HEK293 (cell line): ENCODE results near the gene ZNHIT2.

Experiments
- EGR2 ChIP-seq: fragments of 450-650 bp; formaldehyde crosslinking; IDR thresholded peaks from 2 replicates; pipeline ENCODE4 v1.5.1; 2016; ENCODE audit warnings: low read depth, missing biosample characterization, missing genetic modification characterization
- GLI4 ChIP-seq: fragments of 450-650 bp; formaldehyde crosslinking; IDR thresholded peaks from 2 replicates; pipeline ENCODE4 v1.5.1; 2016; ENCODE audit warnings: missing biosample characterization, missing genetic modification characterization
- GLIS1 ChIP-seq: fragments of 450-650 bp; formaldehyde crosslinking; IDR thresholded peaks from 2 replicates; pipeline ENCODE4 v1.5.1; 2016; ENCODE audit warnings: missing biosample characterization, missing genetic modification characterization
- KLF10 ChIP-seq: fragments of 450-650 bp; IDR thresholded peaks from 2 replicates; pipeline ENCODE4 v1.5.1; 2018; ENCODE audit warnings: missing biosample characterization, mild to moderate bottlenecking, missing genetic modification characterization
- KLF16 ChIP-seq: fragments of 450-650 bp; formaldehyde crosslinking; IDR thresholded peaks from 2 replicates; pipeline ENCODE4 v1.5.1; 2017; ENCODE audit warnings: missing biosample characterization, missing genetic modification characterization
- TRIM28 ChIP-seq: IDR thresholded peaks from 2 replicates; pipeline ENCODE4 v1.6.1; 2011; ENCODE audit warnings: low read length, control low read depth, borderline replicate concordance
- YY2 ChIP-seq: fragments of 450-650 bp; formaldehyde crosslinking; IDR thresholded peaks from 2 replicates; pipeline ENCODE4 v1.5.1; 2016; ENCODE audit warnings: missing biosample characterization, missing genetic modification characterization
- ZBTB7A ChIP-seq: fragments of 450-650 bp; formaldehyde crosslinking; IDR thresholded peaks from 2 replicates; pipeline ENCODE4 v1.5.1; 2016; ENCODE audit warnings: low read depth, missing biosample characterization, missing genetic modification characterization
- ZBTB8A ChIP-seq: fragments of 450-650 bp; formaldehyde crosslinking; IDR thresholded peaks from 2 replicates; pipeline ENCODE4 v1.5.1; 2016; ENCODE audit warnings: missing biosample characterization, missing genetic modification characterization
- ZFP41 ChIP-seq: fragments of 450-650 bp; formaldehyde crosslinking; IDR thresholded peaks from 2 replicates; pipeline ENCODE4 v1.5.1; 2016; ENCODE audit warnings: missing biosample characterization, missing genetic modification characterization, borderline replicate concordance
- ZNF10 ChIP-seq: fragments of 450-650 bp; formaldehyde crosslinking; IDR thresholded peaks from 2 replicates; pipeline ENCODE4 v1.5.1; 2017; ENCODE audit warnings: missing biosample characterization, missing genetic modification characterization
- ZNF175 ChIP-seq: fragments of 450-650 bp; formaldehyde crosslinking; IDR thresholded peaks from 2 replicates; pipeline ENCODE4 v1.5.1; 2016; ENCODE audit warnings: missing biosample characterization, missing genetic modification characterization
- ZNF184 ChIP-seq: fragments of 450-650 bp; IDR thresholded peaks from 2 replicates; pipeline ENCODE4 v1.5.1; 2018; ENCODE audit warnings: missing biosample characterization, mild to moderate bottlenecking, missing genetic modification characterization
- ZNF221 ChIP-seq: fragments of 450-650 bp; formaldehyde crosslinking; IDR thresholded peaks from 2 replicates; pipeline ENCODE4 v1.5.1; 2017; ENCODE audit warnings: missing biosample characterization, missing genetic modification characterization, borderline replicate concordance
- ZNF223 ChIP-seq: fragments of 450-650 bp; formaldehyde crosslinking; IDR thresholded peaks from 2 replicates; pipeline ENCODE4 v1.5.1; 2016; ENCODE audit warnings: missing biosample characterization, missing genetic modification characterization
- ZNF24 ChIP-seq: fragments of 450-650 bp; formaldehyde crosslinking; IDR thresholded peaks from 2 replicates; pipeline ENCODE4 v1.5.1; 2016; ENCODE audit warnings: missing biosample characterization, missing genetic modification characterization
- ZNF266 ChIP-seq: fragments of 450-650 bp; formaldehyde crosslinking; IDR thresholded peaks from 2 replicates; pipeline ENCODE4 v1.5.1; 2016; ENCODE audit warnings: missing biosample characterization, missing genetic modification characterization, low read depth
- ZNF335 ChIP-seq: fragments of 450-650 bp; formaldehyde crosslinking; conservative IDR thresholded peaks from 2 replicates; pipeline ENCODE4 v1.5.1; 2016; ENCODE audit warnings: missing biosample characterization, missing genetic modification characterization
- ZNF416 ChIP-seq: fragments of 450-650 bp; formaldehyde crosslinking; IDR thresholded peaks from 2 replicates; pipeline ENCODE4 v1.5.1; 2016; ENCODE audit warnings: missing biosample characterization, missing genetic modification characterization
- ZNF530 ChIP-seq: fragments of 450-650 bp; formaldehyde crosslinking; IDR thresholded peaks from 2 replicates; pipeline ENCODE4 v1.5.1; 2016; ENCODE audit warnings: low read depth, missing biosample characterization, missing genetic modification characterization
- ZNF600 ChIP-seq: fragments of 450-650 bp; formaldehyde crosslinking; IDR thresholded peaks from 2 replicates; pipeline ENCODE4 v1.5.1; 2016; ENCODE audit warnings: missing biosample characterization, missing genetic modification characterization
- ZNF623 ChIP-seq: fragments of 450-650 bp; formaldehyde crosslinking; IDR thresholded peaks from 2 replicates; pipeline ENCODE4 v1.5.1; 2016; ENCODE audit warnings: missing biosample characterization, missing genetic modification characterization
- ZNF654 ChIP-seq: fragments of 450-650 bp; formaldehyde crosslinking; IDR thresholded peaks from 2 replicates; pipeline ENCODE4 v1.5.1; 2016; ENCODE audit warnings: low read depth, missing biosample characterization, missing genetic modification characterization
- ZNF660 ChIP-seq: fragments of 450-650 bp; IDR thresholded peaks from 2 replicates; pipeline ENCODE4 v1.5.1; 2018; ENCODE audit warnings: missing biosample characterization, mild to moderate bottlenecking, missing genetic modification characterization
- ZNF76 ChIP-seq: fragments of 450-650 bp; formaldehyde crosslinking; IDR thresholded peaks from 2 replicates; pipeline ENCODE4; 2016; ENCODE audit warnings: low read depth, missing biosample characterization, missing genetic modification characterization, borderline replicate concordance
- ZNF830 ChIP-seq: fragments of 450-650 bp; IDR thresholded peaks from 2 replicates; pipeline ENCODE4 v1.5.0; 2018; ENCODE audit warnings: missing biosample characterization, missing genetic modification characterization, low read depth, mild to moderate bottlenecking, moderate library complexity
- ZSCAN18 ChIP-seq: fragments of 450-650 bp; formaldehyde crosslinking; IDR thresholded peaks from 2 replicates; pipeline ENCODE4 v1.5.1; 2016; ENCODE audit warnings: missing biosample characterization, missing genetic modification characterization
- TF ChIP-seq, protein P1 (sequence below): fragments of 450-650 bp; formaldehyde crosslinking; conservative IDR thresholded peaks from 2 replicates; pipeline ENCODE4 v1.5.1; 2016; ENCODE audit warnings: low read depth, missing biosample characterization, missing genetic modification characterization
- TF ChIP-seq, protein P2 (sequence below): fragments of 450-650 bp; formaldehyde crosslinking; IDR thresholded peaks from 2 replicates; pipeline ENCODE4 v1.5.1; 2016; ENCODE audit warnings: missing biosample characterization, missing genetic modification characterization
- TF ChIP-seq, protein P3 (sequence below): fragments of 450-650 bp; formaldehyde crosslinking; IDR thresholded peaks from 2 replicates; pipeline ENCODE4 v1.5.1; 2016; ENCODE audit warnings: missing biosample characterization, missing genetic modification characterization
- TF ChIP-seq, protein P4 (sequence below): fragments of 450-650 bp; formaldehyde crosslinking; IDR thresholded peaks from 2 replicates; pipeline ENCODE4 v1.5.1; 2016; ENCODE audit warnings: missing biosample characterization, missing genetic modification characterization

Gene ZNHIT2

GRCh38 chr11:65134240-65134951, 16.9 kb upstream of the ZNHIT2 start, which contains the start of gene SYVN1 (continued):
- TF ChIP-seq, protein P1, sequence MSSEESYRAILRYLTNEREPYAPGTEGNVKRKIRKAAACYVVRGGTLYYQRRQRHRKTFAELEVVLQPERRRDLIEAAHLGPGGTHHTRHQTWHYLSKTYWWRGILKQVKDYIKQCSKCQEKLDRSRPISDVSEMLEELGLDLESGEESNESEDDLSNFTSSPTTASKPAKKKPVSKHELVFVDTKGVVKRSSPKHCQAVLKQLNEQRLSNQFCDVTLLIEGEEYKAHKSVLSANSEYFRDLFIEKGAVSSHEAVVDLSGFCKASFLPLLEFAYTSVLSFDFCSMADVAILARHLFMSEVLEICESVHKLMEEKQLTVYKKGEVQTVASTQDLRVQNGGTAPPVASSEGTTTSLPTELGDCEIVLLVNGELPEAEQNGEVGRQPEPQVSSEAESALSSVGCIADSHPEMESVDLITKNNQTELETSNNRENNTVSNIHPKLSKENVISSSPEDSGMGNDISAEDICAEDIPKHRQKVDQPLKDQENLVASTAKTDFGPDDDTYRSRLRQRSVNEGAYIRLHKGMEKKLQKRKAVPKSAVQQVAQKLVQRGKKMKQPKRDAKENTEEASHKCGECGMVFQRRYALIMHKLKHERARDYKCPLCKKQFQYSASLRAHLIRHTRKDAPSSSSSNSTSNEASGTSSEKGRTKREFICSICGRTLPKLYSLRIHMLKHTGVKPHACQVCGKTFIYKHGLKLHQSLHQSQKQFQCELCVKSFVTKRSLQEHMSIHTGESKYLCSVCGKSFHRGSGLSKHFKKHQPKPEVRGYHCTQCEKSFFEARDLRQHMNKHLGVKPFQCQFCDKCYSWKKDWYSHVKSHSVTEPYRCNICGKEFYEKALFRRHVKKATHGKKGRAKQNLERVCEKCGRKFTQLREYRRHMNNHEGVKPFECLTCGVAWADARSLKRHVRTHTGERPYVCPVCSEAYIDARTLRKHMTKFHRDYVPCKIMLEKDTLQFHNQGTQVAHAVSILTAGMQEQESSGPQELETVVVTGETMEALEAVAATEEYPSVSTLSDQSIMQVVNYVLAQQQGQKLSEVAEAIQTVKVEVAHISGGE (tag by site-specific recombination) = peak; percentile 89
- peak; percentile 55 for TF ChIP-seq ZNF600 (tag by site-specific recombination)
- TF ChIP-seq ZSCAN18 (tag by site-specific recombination) = no peak
- no peak for TF ChIP-seq ZNF175 (tag by site-specific recombination)
- no peak for TF ChIP-seq ZNF221
- peak; percentile 61 for TF ChIP-seq ZBTB7A (tag by site-specific recombination)
- TF ChIP-seq, protein P2, sequence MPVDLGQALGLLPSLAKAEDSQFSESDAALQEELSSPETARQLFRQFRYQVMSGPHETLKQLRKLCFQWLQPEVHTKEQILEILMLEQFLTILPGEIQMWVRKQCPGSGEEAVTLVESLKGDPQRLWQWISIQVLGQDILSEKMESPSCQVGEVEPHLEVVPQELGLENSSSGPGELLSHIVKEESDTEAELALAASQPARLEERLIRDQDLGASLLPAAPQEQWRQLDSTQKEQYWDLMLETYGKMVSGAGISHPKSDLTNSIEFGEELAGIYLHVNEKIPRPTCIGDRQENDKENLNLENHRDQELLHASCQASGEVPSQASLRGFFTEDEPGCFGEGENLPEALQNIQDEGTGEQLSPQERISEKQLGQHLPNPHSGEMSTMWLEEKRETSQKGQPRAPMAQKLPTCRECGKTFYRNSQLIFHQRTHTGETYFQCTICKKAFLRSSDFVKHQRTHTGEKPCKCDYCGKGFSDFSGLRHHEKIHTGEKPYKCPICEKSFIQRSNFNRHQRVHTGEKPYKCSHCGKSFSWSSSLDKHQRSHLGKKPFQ (tag by site-specific recombination) = 0 out of 2 replicates have a peak, but pooled peaks have one; percentile 13
- peak; percentile 70 for TF ChIP-seq ZNF24 (tag by site-specific recombination)
- no peak for TF ChIP-seq ZNF830 (tag by site-specific recombination)
- no peak for TF ChIP-seq ZFP41 (tag by site-specific recombination)
- peak; percentile 90 for TF ChIP-seq GLIS1
- TF ChIP-seq ZNF184 (tag by site-specific recombination) = no peak
- peak; percentile 46; the same call in 1 of the 2 replicates for TF ChIP-seq YY2 (tag by site-specific recombination)
- TF ChIP-seq ZNF266 = no peak
- TF ChIP-seq GLI4 = no peak
- peak; percentile 66; the same call in 1 of the 2 replicates for TF ChIP-seq ZNF76 (tag by site-specific recombination)
- no peak for TF ChIP-seq TRIM28
- TF ChIP-seq ZNF223 (tag by site-specific recombination) = no peak
- TF ChIP-seq ZNF654 (tag by site-specific recombination) = no peak
- TF ChIP-seq KLF16 = peak; percentile 74
- peak; percentile 23; the same call in 1 of the 2 replicates for TF ChIP-seq KLF10 (tag by site-specific recombination)
- TF ChIP-seq, protein P3, sequence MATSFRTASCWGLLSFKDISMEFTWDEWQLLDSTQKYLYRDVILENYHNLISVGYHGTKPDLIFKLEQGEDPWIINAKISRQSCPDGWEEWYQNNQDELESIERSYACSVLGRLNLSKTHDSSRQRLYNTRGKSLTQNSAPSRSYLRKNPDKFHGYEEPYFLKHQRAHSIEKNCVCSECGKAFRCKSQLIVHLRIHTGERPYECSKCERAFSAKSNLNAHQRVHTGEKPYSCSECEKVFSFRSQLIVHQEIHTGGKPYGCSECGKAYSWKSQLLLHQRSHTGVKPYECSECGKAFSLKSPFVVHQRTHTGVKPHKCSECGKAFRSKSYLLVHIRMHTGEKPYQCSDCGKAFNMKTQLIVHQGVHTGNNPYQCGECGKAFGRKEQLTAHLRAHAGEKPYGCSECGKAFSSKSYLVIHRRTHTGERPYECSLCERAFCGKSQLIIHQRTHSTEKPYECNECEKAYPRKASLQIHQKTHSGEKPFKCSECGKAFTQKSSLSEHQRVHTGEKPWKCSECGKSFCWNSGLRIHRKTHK (tag by site-specific recombination) = no peak
- TF ChIP-seq, protein P4, sequence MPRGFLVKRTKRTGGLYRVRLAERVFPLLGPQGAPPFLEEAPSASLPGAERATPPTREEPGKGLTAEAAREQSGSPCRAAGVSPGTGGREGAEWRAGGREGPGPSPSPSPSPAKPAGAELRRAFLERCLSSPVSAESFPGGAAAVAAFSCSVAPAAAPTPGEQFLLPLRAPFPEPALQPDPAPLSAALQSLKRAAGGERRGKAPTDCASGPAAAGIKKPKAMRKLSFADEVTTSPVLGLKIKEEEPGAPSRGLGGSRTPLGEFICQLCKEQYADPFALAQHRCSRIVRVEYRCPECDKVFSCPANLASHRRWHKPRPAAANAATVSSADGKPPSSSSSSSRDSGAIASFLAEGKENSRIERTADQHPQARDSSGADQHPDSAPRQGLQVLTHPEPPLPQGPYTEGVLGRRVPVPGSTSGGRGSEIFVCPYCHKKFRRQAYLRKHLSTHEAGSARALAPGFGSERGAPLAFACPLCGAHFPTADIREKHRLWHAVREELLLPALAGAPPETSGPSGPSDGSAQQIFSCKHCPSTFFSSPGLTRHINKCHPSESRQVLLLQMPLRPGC = no peak
- no peak for TF ChIP-seq ZNF10 (tag by site-specific recombination)
- TF ChIP-seq EGR2 = 0 out of 2 replicates have a peak, but pooled peaks have one; percentile 19
- TF ChIP-seq ZNF530 (tag by site-specific recombination) = no peak
- TF ChIP-seq ZNF660 = peak; percentile 46; the same call in 1 of the 2 replicates
- TF ChIP-seq ZNF335 (tag by site-specific recombination) = peak; percentile 46; the same call in 1 of the 2 replicates
- no peak for TF ChIP-seq ZNF623 (tag by site-specific recombination)
- no peak for TF ChIP-seq ZNF416 (tag by site-specific recombination)
- no peak for TF ChIP-seq ZBTB8A (tag by site-specific recombination)
